ENCODE results near the gene TENT5C. TPM values are rescaled to one million over a fixed set of nuclear protein-coding genes. Genes with fewer than 3 reads are reported as not detected.

Gene TENT5C
- polyA plus RNA-seq, 1 donor (not counting 4 experiments of a cell fraction or from before 2014, with no cell fraction given), result 0.13 TPM

- Histone ChIP-seq H3K9ac (ENCODE audit: control insufficient read depth, extremely low read depth, insufficient read depth, low read length) (no peak overlapping the region), H3K79me2 (ENCODE audit: control insufficient read depth, insufficient read depth, low read length) (no peaks in the 10 kb centered on the region), H3K27ac (ENCODE audit: control insufficient read depth, insufficient read depth, low read length) (no peak overlapping the region), H3K4me2 (ENCODE audit: control insufficient read depth, extremely low read depth, insufficient read depth, low read depth, low read length) (no peak overlapping the region), H3K4me1 (ENCODE audit: control insufficient read depth, extremely low read depth, insufficient read depth, low read length) (peaks cover 3% of the 10 kb centered on the region), H3K4me3 (ENCODE audit: control insufficient read depth in 2 of 3, extremely low read depth in 1 of 3, insufficient read depth in 2 of 3, low read depth in 1 of 3, low read length in 3 of 3) (no peak overlapping the region), H3K27me3 (ENCODE audit: control insufficient read depth, extremely low read depth, insufficient read depth, low read length) (no peaks in the 10 kb centered on the region), H3K9me1 (ENCODE audit: control insufficient read depth, extremely low read depth, insufficient read depth, low read length) (no peaks in the 10 kb centered on the region), H3K36me3 (ENCODE audit: control insufficient read depth in 2 of 2, extremely low read depth in 1 of 2, insufficient read depth in 2 of 2, low read length in 2 of 2) (no peaks in the 10 kb centered on the region), H2AFZ (ENCODE audit: control insufficient read depth, low read length) (no peak overlapping the region), H4K20me1 (ENCODE audit: control insufficient read depth, extremely low read depth, insufficient read depth, low read length) (no peaks in the 10 kb centered on the region), H3K9me3 (ENCODE audit: control insufficient read depth, low read depth, low read length) (no peaks in the 10 kb centered on the region)
- no peak for FAIRE-seq
- no peak for TF ChIP-seq EZH2 (IDR thresholded peaks at IDR 0.05; ENCODE audit: low read length)
- TF ChIP-seq CTCF (optimal IDR thresholded peaks at IDR 0.05 in 1 of 3, IDR thresholded peaks at IDR 0.05 in 1 of 3, conservative IDR thresholded peaks at IDR 0.05 in 1 of 3; ENCODE audit: extremely low read depth in 1 of 3, insufficient read depth in 2 of 3, low read length in 3 of 3), result no peak
- no peak for DNase-seq (ENCODE audit: low read depth, low spot score)
- dilution Hi-C loops (cut with MboI; ENCODE audit: extremely low pct_ligation_motif_present, low sequenced_read_pairs), result no loop called here
Measured at GRCh38 chr1:117613969-117614729, 8.3 kb downstream of the TENT5C start.

GRCh38 chr1:117615474-117615873 lies 9.6 kb downstream of the TENT5C start:
- Histone ChIP-seq H3K79me2 (ENCODE audit: control insufficient read depth, insufficient read depth, low read length) (no peaks in the 10 kb centered on the region), H2AFZ (ENCODE audit: control insufficient read depth, low read length) (no peak overlapping the region), H3K4me3 (ENCODE audit: control insufficient read depth in 2 of 3, extremely low read depth in 1 of 3, insufficient read depth in 2 of 3, low read depth in 1 of 3, low read length in 3 of 3) (no peak overlapping the region), H3K4me2 (ENCODE audit: control insufficient read depth, extremely low read depth, insufficient read depth, low read depth, low read length) (no peak overlapping the region), H3K27ac (ENCODE audit: control insufficient read depth, insufficient read depth, low read length) (no peak overlapping the region), H3K36me3 (ENCODE audit: control insufficient read depth in 2 of 2, extremely low read depth in 1 of 2, insufficient read depth in 2 of 2, low read length in 2 of 2) (no peaks in the 10 kb centered on the region), H3K9me3 (ENCODE audit: control insufficient read depth, low read depth, low read length) (no peaks in the 10 kb centered on the region), H4K20me1 (ENCODE audit: control insufficient read depth, extremely low read depth, insufficient read depth, low read length) (no peaks in the 10 kb centered on the region), H3K9me1 (ENCODE audit: control insufficient read depth, extremely low read depth, insufficient read depth, low read length) (no peaks in the 10 kb centered on the region), H3K9ac (ENCODE audit: control insufficient read depth, extremely low read depth, insufficient read depth, low read length) (no peak overlapping the region), H3K27me3 (ENCODE audit: control insufficient read depth, extremely low read depth, insufficient read depth, low read length) (no peaks in the 10 kb centered on the region), H3K4me1 (ENCODE audit: control insufficient read depth, extremely low read depth, insufficient read depth, low read length) (peaks cover 3% of the 10 kb centered on the region)
- FAIRE-seq, result no peak
- no peak for DNase-seq (ENCODE audit: low read depth, low spot score)
- dilution Hi-C loops (cut with MboI; ENCODE audit: extremely low pct_ligation_motif_present, low sequenced_read_pairs), result no loop called here
- TF ChIP-seq EZH2 (IDR thresholded peaks at IDR 0.05; ENCODE audit: low read length) (no peak), CTCF (optimal IDR thresholded peaks at IDR 0.05 in 1 of 3, IDR thresholded peaks at IDR 0.05 in 1 of 3, conservative IDR thresholded peaks at IDR 0.05 in 1 of 3; ENCODE audit: extremely low read depth in 1 of 3, insufficient read depth in 2 of 3, low read length in 3 of 3) (no peak)
